ENCODE measurements around the gene ZMIZ2. TPM values are rescaled to one million over a fixed set of nuclear protein-coding genes. Genes with fewer than 3 reads are reported as not detected.

ZMIZ2 gene
- total RNA-seq, 1 donor: 18.8 TPM

DNA sequence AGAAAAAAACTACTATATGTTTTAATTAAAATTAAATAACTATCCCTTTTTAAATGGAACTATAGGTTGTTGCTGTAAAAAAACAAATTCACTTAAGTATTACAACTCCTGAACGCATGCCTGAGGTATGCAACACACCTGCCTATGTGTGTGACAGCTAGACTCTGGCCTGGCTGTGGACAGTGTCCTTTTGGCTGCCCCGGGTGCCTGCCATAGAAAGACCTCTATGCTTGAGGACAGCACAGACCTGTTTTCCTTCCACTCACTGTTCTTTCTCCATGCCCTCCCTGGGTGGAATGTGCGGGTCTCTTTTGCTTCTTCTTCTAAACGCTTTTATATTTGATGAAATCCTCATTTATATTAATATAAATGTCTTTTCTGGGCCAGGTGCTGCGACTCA lies 41.3 kb downstream of the ZMIZ2 start:
- H3K27me3 ChIP-seq (ENCODE audit: insufficient read depth, low read length): no peaks in the 10 kb centered on the region
- TF ChIP-seq CTCF (IDR thresholded peaks at IDR 0.05; ENCODE audit: extremely low read depth, low read depth, low read length): no peak
- no peaks in the 10 kb centered on the region for H3K9me3 ChIP-seq (ENCODE audit: low read depth, low read length)
- no peak overlapping the region for H3K4me2 ChIP-seq (ENCODE audit: insufficient read depth, low read length)
- H3K4me3 ChIP-seq (ENCODE audit: insufficient read depth, low read length): no peak overlapping the region
- no peak overlapping the region for H2AFZ ChIP-seq (ENCODE audit: low read length)
- H3K27ac ChIP-seq (ENCODE audit: low read depth, low read length): no peak overlapping the region
- peaks cover 9% of the 10 kb centered on the region for H3K4me1 ChIP-seq (ENCODE audit: insufficient read depth, low read length)
- no peaks in the 10 kb centered on the region for H3K36me3 ChIP-seq (ENCODE audit: insufficient read depth, low read length)
- DNase-seq (ENCODE audit: insufficient read length, low spot score, missing footprints): peak; percentile 25
- no peaks in the 10 kb centered on the region for H3K79me2 ChIP-seq (ENCODE audit: insufficient read depth, low read length)
- H4K20me1 ChIP-seq (ENCODE audit: insufficient read depth, low read length): peaks cover 3% of the 10 kb centered on the region

DNA sequence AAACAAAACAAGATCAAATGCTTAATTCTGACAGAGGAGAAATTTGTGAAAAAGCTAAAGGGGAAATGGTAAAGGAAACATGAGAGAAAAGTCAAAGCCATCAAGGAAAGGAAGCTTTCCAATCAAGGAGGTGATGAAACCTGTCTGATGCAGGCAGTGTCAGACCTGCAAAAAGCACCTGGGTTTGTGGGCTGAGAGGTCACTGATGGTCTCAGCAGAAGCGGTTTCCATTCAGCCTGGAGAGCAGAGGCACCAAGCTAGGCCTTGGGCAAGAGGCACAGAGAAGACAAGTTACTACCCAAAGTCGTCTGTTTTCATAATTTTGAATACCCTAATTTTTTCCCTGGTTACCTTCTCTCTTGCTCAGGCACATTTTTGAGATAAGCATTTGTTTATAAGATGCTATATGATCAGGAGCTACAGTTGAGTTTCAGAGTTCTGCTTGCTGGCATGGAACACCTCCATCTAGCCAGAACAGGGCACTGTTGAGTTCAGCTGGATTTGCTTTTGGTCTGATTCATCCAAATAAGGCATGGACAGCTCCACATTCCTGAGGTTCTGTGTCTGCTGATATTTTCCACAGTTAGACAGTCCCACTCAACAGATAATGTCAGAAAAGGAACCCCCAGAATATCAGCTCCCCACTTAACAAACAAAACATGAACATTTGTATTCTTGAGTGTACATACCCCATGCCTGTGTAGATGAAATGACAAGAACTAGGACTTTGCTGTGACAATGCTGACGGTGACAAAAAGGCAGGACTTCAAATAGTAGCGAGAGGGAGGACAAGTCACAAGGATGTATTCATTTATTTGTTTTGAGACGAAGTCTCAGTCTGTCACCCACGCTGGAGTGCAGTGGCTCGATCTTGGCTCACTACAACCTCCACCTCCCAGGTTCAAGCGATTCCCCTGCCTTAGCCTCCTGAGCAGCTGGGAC lies 42.9 kb downstream of the ZMIZ2 start:
- no peak overlapping the region for H3K27ac ChIP-seq (ENCODE audit: low read depth, low read length)
- peak; percentile 95 for DNase-seq (ENCODE audit: insufficient read length, low spot score, missing footprints)

DNA sequence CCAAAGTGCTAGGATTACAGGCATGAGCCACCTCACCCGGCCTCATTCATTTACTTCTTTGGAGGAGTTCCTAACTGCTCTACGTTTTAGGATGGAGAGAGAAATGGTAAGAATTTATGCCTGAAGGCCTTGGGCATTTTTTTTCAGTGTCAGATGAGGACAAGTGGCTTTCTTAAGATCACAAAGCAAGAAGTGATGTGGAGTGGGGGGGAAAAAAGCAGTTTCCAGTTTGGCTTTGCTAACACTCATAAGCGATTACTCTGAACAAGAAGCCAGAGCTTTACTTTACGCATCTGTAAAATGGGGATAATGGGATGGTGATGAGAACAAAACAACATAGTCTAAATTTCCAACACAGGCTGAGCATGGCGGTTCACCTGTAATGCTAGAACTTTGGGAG lies 45.3 kb downstream of the ZMIZ2 start:
- Histone ChIP-seq H3K4me3 (ENCODE audit: insufficient read depth, low read length) (no peak overlapping the region), H2AFZ (ENCODE audit: low read length) (no peak overlapping the region), H3K27ac (ENCODE audit: low read depth, low read length) (no peak overlapping the region), H4K20me1 (ENCODE audit: insufficient read depth, low read length) (peaks cover 22% of the 10 kb centered on the region), H3K36me3 (ENCODE audit: insufficient read depth, low read length) (peaks cover 5% of the 10 kb centered on the region), H3K79me2 (ENCODE audit: insufficient read depth, low read length) (peaks cover 29% of the 10 kb centered on the region), H3K4me2 (ENCODE audit: insufficient read depth, low read length) (no peak overlapping the region), H3K4me1 (ENCODE audit: insufficient read depth, low read length) (peaks cover 22% of the 10 kb centered on the region), H3K9me3 (ENCODE audit: low read depth, low read length) (no peaks in the 10 kb centered on the region), H3K27me3 (ENCODE audit: insufficient read depth, low read length) (no peaks in the 10 kb centered on the region)
- no peak for TF ChIP-seq CTCF (IDR thresholded peaks at IDR 0.05; ENCODE audit: extremely low read depth, low read depth, low read length)
- DNase-seq (ENCODE audit: insufficient read length, low spot score, missing footprints): peak; percentile 53

More for the DNA sequence above, 42.9 kb downstream of the ZMIZ2 start:
- H3K9me3 ChIP-seq (ENCODE audit: low read depth, low read length): no peaks in the 10 kb centered on the region
- no peak overlapping the region for H3K4me2 ChIP-seq (ENCODE audit: insufficient read depth, low read length)
- H3K27me3 ChIP-seq (ENCODE audit: insufficient read depth, low read length): no peaks in the 10 kb centered on the region
- peak; percentile 35 for TF ChIP-seq CTCF (IDR thresholded peaks at IDR 0.05; ENCODE audit: extremely low read depth, low read depth, low read length)
- peak overlapping the region; percentile 1 for H2AFZ ChIP-seq (ENCODE audit: low read length)
- H3K4me1 ChIP-seq (ENCODE audit: insufficient read depth, low read length): peaks cover 9% of the 10 kb centered on the region
- H4K20me1 ChIP-seq (ENCODE audit: insufficient read depth, low read length): peaks cover 3% of the 10 kb centered on the region
- no peak overlapping the region for H3K4me3 ChIP-seq (ENCODE audit: insufficient read depth, low read length)
- H3K79me2 ChIP-seq (ENCODE audit: insufficient read depth, low read length): peaks cover 5% of the 10 kb centered on the region
- no peaks in the 10 kb centered on the region for H3K36me3 ChIP-seq (ENCODE audit: insufficient read depth, low read length)

- no peak overlapping the region for H3K4me2 ChIP-seq (ENCODE audit: insufficient read depth, low read length)
- H4K20me1 ChIP-seq (ENCODE audit: insufficient read depth, low read length): peaks cover 26% of the 10 kb centered on the region
- no peak for TF ChIP-seq CTCF (IDR thresholded peaks at IDR 0.05; ENCODE audit: extremely low read depth, low read depth, low read length)
- peaks cover 9% of the 10 kb centered on the region for H3K36me3 ChIP-seq (ENCODE audit: insufficient read depth, low read length)
- H3K4me3 ChIP-seq (ENCODE audit: insufficient read depth, low read length): no peak overlapping the region
- no peaks in the 10 kb centered on the region for H3K27me3 ChIP-seq (ENCODE audit: insufficient read depth, low read length)
- H3K9me3 ChIP-seq (ENCODE audit: low read depth, low read length): no peaks in the 10 kb centered on the region
- H2AFZ ChIP-seq (ENCODE audit: low read length): no peak overlapping the region
- no peak overlapping the region for H3K27ac ChIP-seq (ENCODE audit: low read depth, low read length)
- DNase-seq (ENCODE audit: insufficient read length, low spot score, missing footprints): no peak
- peaks cover 32% of the 10 kb centered on the region for H3K79me2 ChIP-seq (ENCODE audit: insufficient read depth, low read length)
- H3K4me1 ChIP-seq (ENCODE audit: insufficient read depth, low read length): peaks cover 24% of the 10 kb centered on the region
These were observed 45.7 kb downstream of the ZMIZ2 start for GRCh38 chr7:44794331-44794730.
